ENCODE measurements around the gene PTPRD. TPM values are rescaled to one million over a fixed set of nuclear protein-coding genes. Genes with fewer than 3 reads are reported as not detected.

PTPRD gene
- total and polyA plus RNA-seq, 2 experiments from 2014 or later = 11.5 to 58.0 TPM

DNA sequence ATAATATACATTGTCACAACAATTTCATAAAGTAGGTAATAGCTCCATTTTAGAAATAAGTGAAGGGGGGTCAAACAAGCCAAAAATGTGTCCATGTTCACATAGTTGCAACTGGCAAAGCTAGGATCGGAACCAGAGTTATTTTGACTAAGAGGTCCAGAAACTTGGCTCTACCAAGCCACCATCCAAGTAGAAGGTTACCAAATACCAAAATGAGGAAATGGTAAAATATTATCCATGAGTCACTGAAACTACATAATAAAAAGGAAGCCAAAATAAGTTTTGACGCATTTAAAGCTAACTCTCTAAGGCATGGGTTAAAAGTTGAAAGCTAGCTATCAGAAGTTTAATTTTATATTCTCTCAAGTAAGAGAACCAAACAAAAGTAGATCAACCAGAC, 1926.3 kb downstream of the PTPRD start:
- Histone ChIP-seq H4K20me1 (replicated peaks; ENCODE audit: insufficient read depth) (no peaks in the 10 kb centered on the region), H3F3A (replicated peaks; ENCODE audit: low read depth) (no peaks in the 10 kb centered on the region), H3K4me2 (no peak overlapping the region), H3K9me2 (ENCODE audit: insufficient read depth) (no peaks in the 10 kb centered on the region), H3K79me2 (replicated peaks; ENCODE audit: insufficient read depth) (peaks cover 7% of the 10 kb centered on the region; the same call in 1 of the 2 replicates), H2AFZ (no peak overlapping the region), H3K27me3 (ENCODE audit: insufficient read depth) (no peaks in the 10 kb centered on the region), H3K36me3 (ENCODE audit: insufficient read depth) (no peaks in the 10 kb centered on the region), H3K4me3 (no peak overlapping the region), H3K27ac (ENCODE audit: low read depth) (no peak overlapping the region), H3K4me1 (ENCODE audit: insufficient read depth) (peaks cover 18% of the 10 kb centered on the region)
- TF ChIP-seq, protein P1, sequence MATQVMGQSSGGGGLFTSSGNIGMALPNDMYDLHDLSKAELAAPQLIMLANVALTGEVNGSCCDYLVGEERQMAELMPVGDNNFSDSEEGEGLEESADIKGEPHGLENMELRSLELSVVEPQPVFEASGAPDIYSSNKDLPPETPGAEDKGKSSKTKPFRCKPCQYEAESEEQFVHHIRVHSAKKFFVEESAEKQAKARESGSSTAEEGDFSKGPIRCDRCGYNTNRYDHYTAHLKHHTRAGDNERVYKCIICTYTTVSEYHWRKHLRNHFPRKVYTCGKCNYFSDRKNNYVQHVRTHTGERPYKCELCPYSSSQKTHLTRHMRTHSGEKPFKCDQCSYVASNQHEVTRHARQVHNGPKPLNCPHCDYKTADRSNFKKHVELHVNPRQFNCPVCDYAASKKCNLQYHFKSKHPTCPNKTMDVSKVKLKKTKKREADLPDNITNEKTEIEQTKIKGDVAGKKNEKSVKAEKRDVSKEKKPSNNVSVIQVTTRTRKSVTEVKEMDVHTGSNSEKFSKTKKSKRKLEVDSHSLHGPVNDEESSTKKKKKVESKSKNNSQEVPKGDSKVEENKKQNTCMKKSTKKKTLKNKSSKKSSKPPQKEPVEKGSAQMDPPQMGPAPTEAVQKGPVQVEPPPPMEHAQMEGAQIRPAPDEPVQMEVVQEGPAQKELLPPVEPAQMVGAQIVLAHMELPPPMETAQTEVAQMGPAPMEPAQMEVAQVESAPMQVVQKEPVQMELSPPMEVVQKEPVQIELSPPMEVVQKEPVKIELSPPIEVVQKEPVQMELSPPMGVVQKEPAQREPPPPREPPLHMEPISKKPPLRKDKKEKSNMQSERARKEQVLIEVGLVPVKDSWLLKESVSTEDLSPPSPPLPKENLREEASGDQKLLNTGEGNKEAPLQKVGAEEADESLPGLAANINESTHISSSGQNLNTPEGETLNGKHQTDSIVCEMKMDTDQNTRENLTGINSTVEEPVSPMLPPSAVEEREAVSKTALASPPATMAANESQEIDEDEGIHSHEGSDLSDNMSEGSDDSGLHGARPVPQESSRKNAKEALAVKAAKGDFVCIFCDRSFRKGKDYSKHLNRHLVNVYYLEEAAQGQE (IDR thresholded peaks at IDR 0.05; ENCODE audit: unreplicated experiment) = no peak
- TF ChIP-seq CREB1 (CRISPR knock-in tag; IDR thresholded peaks at IDR 0.05; ENCODE audit: low read depth) (no peak), ZNF331 (CRISPR knock-in tag; IDR thresholded peaks at IDR 0.05; ENCODE audit: low read depth) (no peak), NANOG (IDR thresholded peaks at IDR 0.05; ENCODE audit: borderline replicate concordance) (no peak), STAT1 (IDR thresholded peaks at IDR 0.05; ENCODE audit: unreplicated experiment) (no peak), POLR2AphosphoS5 (IDR thresholded peaks at IDR 0.05; ENCODE audit: low read depth) (no peak), EZH2phosphoT487 (IDR thresholded peaks at IDR 0.05; ENCODE audit: unreplicated experiment) (no peak), JUNB (IDR thresholded peaks at IDR 0.05; ENCODE audit: unreplicated experiment) (no peak), ZNF114 (CRISPR knock-in tag; IDR thresholded peaks at IDR 0.05) (no peak), EZH2 (IDR thresholded peaks at IDR 0.05; ENCODE audit: low read depth, unreplicated experiment) (no peak)
- TF ChIP-seq, protein P2, sequence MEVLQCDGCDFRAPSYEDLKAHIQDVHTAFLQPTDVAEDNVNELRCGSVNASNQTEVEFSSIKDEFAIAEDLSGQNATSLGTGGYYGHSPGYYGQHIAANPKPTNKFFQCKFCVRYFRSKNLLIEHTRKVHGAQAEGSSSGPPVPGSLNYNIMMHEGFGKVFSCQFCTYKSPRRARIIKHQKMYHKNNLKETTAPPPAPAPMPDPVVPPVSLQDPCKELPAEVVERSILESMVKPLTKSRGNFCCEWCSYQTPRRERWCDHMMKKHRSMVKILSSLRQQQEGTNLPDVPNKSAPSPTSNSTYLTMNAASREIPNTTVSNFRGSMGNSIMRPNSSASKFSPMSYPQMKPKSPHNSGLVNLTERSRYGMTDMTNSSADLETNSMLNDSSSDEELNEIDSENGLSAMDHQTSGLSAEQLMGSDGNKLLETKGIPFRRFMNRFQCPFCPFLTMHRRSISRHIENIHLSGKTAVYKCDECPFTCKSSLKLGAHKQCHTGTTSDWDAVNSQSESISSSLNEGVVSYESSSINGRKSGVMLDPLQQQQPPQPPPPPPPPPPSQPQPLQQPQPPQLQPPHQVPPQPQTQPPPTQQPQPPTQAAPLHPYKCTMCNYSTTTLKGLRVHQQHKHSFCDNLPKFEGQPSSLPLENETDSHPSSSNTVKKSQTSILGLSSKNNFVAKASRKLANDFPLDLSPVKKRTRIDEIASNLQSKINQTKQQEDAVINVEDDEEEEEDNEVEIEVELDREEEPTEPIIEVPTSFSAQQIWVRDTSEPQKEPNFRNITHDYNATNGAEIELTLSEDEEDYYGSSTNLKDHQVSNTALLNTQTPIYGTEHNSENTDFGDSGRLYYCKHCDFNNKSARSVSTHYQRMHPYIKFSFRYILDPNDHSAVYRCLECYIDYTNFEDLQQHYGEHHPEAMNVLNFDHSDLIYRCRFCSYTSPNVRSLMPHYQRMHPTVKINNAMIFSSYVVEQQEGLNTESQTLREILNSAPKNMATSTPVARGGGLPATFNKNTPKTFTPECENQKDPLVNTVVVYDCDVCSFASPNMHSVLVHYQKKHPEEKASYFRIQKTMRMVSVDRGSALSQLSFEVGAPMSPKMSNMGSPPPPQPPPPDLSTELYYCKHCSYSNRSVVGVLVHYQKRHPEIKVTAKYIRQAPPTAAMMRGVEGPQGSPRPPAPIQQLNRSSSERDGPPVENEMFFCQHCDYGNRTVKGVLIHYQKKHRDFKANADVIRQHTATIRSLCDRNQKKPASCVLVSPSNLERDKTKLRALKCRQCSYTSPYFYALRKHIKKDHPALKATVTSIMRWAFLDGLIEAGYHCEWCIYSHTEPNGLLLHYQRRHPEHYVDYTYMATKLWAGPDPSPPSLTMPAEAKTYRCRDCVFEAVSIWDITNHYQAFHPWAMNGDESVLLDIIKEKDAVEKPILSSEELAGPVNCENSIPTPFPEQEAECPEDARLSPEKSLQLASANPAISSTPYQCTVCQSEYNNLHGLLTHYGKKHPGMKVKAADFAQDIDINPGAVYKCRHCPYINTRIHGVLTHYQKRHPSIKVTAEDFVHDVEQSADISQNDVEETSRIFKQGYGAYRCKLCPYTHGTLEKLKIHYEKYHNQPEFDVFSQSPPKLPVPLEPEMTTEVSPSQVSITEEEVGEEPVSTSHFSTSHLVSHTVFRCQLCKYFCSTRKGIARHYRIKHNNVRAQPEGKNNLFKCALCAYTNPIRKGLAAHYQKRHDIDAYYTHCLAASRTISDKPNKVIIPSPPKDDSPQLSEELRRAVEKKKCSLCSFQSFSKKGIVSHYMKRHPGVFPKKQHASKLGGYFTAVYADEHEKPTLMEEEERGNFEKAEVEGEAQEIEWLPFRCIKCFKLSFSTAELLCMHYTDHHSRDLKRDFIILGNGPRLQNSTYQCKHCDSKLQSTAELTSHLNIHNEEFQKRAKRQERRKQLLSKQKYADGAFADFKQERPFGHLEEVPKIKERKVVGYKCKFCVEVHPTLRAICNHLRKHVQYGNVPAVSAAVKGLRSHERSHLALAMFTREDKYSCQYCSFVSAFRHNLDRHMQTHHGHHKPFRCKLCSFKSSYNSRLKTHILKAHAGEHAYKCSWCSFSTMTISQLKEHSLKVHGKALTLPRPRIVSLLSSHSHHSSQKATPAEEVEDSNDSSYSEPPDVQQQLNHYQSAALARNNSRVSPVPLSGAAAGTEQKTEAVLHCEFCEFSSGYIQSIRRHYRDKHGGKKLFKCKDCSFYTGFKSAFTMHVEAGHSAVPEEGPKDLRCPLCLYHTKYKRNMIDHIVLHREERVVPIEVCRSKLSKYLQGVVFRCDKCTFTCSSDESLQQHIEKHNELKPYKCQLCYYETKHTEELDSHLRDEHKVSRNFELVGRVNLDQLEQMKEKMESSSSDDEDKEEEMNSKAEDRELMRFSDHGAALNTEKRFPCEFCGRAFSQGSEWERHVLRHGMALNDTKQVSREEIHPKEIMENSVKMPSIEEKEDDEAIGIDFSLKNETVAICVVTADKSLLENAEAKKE (CRISPR knock-in tag; IDR thresholded peaks at IDR 0.05) = no peak
- TF ChIP-seq, protein P3, sequence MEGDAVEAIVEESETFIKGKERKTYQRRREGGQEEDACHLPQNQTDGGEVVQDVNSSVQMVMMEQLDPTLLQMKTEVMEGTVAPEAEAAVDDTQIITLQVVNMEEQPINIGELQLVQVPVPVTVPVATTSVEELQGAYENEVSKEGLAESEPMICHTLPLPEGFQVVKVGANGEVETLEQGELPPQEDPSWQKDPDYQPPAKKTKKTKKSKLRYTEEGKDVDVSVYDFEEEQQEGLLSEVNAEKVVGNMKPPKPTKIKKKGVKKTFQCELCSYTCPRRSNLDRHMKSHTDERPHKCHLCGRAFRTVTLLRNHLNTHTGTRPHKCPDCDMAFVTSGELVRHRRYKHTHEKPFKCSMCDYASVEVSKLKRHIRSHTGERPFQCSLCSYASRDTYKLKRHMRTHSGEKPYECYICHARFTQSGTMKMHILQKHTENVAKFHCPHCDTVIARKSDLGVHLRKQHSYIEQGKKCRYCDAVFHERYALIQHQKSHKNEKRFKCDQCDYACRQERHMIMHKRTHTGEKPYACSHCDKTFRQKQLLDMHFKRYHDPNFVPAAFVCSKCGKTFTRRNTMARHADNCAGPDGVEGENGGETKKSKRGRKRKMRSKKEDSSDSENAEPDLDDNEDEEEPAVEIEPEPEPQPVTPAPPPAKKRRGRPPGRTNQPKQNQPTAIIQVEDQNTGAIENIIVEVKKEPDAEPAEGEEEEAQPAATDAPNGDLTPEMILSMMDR (conservative IDR thresholded peaks at IDR 0.05; ENCODE audit: low read depth in 2 of 2) = no peak
- TF ChIP-seq, protein P4, sequence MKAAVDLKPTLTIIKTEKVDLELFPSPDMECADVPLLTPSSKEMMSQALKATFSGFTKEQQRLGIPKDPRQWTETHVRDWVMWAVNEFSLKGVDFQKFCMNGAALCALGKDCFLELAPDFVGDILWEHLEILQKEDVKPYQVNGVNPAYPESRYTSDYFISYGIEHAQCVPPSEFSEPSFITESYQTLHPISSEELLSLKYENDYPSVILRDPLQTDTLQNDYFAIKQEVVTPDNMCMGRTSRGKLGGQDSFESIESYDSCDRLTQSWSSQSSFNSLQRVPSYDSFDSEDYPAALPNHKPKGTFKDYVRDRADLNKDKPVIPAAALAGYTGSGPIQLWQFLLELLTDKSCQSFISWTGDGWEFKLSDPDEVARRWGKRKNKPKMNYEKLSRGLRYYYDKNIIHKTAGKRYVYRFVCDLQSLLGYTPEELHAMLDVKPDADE (IDR thresholded peaks at IDR 0.05) = no peak
- ATAC-seq = no peak
- Mint-ChIP-seq H3K36me3 (ENCODE audit: low read depth) (peaks cover 10% of the 10 kb centered on the region; the same call in 2 of the 3 replicates), H3K9me3 (peaks cover 6% of the 10 kb centered on the region; the same call in 2 of the 3 replicates), H3K27me3 (ENCODE audit: insufficient read depth, low read depth, poor library complexity) (no peaks in the 10 kb centered on the region), H3K4me1 (peaks cover 29% of the 10 kb centered on the region), H3K4me3 (no peak overlapping the region), H3K27ac (no peak overlapping the region)
- no peak for DNase-seq (ENCODE audit: low spot score)
